Measurements from ENCODE around the gene GALNT10.

- no peak for TF ChIP-seq POLR2A (IDR thresholded peaks at IDR 0.05; ENCODE audit: low read depth, low read length)
- TF ChIP-seq MAZ (IDR thresholded peaks at IDR 0.05; ENCODE audit: borderline replicate concordance, low read depth, low read length) = no peak
- TF ChIP-seq CTCF (conservative IDR thresholded peaks at IDR 0.05; ENCODE audit: low read depth, low read length) = no peak
These were observed 174.2 kb downstream of the GALNT10 start for GRCh38 chr5:154364771-154365170.

All from IMR-90 (cell line).